ENCODE data around the gene FCRL1.

- TF ChIP-seq EP300 (IDR thresholded peaks at IDR 0.05) (no peak), POLR2A (IDR thresholded peaks at IDR 0.05) (no peak)
- TF ChIP-seq, protein P1, sequence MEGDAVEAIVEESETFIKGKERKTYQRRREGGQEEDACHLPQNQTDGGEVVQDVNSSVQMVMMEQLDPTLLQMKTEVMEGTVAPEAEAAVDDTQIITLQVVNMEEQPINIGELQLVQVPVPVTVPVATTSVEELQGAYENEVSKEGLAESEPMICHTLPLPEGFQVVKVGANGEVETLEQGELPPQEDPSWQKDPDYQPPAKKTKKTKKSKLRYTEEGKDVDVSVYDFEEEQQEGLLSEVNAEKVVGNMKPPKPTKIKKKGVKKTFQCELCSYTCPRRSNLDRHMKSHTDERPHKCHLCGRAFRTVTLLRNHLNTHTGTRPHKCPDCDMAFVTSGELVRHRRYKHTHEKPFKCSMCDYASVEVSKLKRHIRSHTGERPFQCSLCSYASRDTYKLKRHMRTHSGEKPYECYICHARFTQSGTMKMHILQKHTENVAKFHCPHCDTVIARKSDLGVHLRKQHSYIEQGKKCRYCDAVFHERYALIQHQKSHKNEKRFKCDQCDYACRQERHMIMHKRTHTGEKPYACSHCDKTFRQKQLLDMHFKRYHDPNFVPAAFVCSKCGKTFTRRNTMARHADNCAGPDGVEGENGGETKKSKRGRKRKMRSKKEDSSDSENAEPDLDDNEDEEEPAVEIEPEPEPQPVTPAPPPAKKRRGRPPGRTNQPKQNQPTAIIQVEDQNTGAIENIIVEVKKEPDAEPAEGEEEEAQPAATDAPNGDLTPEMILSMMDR (IDR thresholded peaks at IDR 0.05): no peak
These were observed 71.6 kb downstream of the FCRL1 start for GRCh38 chr1:157748262-157748817.

All from tibial nerve (tissue), 4 donors.